Esophagus muscularis mucosa (tissue), 4 donors: Measurements from ENCODE around the gene TSPAN15.

Experiments
- CTCF ChIP-seq, 3 experiments: fragments of 200-600 bp in 2 of 3; fragments of 450-650 bp in 1 of 3; sonication (generic) in 2 of 3; IDR thresholded peaks; one replicate each; pipeline ENCODE4 v1.5.1; 2017 to 2019; ENCODE audit warnings: antibody characterized with exemption in 3 of 3, mild to moderate bottlenecking in 2 of 3, moderate library complexity in 1 of 3
- EP300 ChIP-seq: sonication (generic); formaldehyde crosslinking; IDR thresholded peaks from one replicate; pipeline ENCODE4 v1.6.1; 2017; ENCODE audit warnings: antibody characterized with exemption
- POLR2A ChIP-seq: fragments of 450-650 bp; IDR thresholded peaks from one replicate; pipeline ENCODE4 v1.6.1; 2017; ENCODE audit warnings: antibody characterized with exemption, moderate library complexity, mild to moderate bottlenecking, low read depth
- POLR2AphosphoS5 ChIP-seq, 2 donors: sonication (generic); formaldehyde crosslinking; IDR thresholded peaks; one replicate each; pipeline ENCODE4 v1.6.1; 2017; ENCODE audit warnings: antibody characterized with exemption in 2 of 2

- no peak for TF ChIP-seq POLR2A
- TF ChIP-seq CTCF (IDR thresholded peaks at IDR 0.05): no peak
- no peak for TF ChIP-seq POLR2AphosphoS5 (IDR thresholded peaks at IDR 0.05)
- TF ChIP-seq EP300: no peak
Observed at GRCh38 chr10:69464401-69464800, 13.1 kb downstream of the TSPAN15 start.
